GM12892 (cell line): Measurements from ENCODE around the gene LYSET.

Experiments used
- POLR2A ChIP-seq: IDR thresholded peaks from 2 replicates; pipeline ENCODE4 v1.6.1; 2011; ENCODE audit warnings: low read depth, low read length, control low read depth
- POLR2AphosphoS5 ChIP-seq: IDR thresholded peaks from 2 replicates; pipeline ENCODE4 v1.6.1; 2011; ENCODE audit warnings: low read depth, low read length, control low read depth
- TAF1 ChIP-seq: IDR thresholded peaks from 2 replicates; pipeline ENCODE4 v1.6.1; 2011; ENCODE audit warnings: low read depth, mild to moderate bottlenecking, control low read depth, low read length, borderline replicate concordance

- TF ChIP-seq POLR2A, result no peak
- TF ChIP-seq POLR2AphosphoS5, result no peak
- TF ChIP-seq TAF1, result no peak
These were observed 11.1 kb upstream of the LYSET start for GRCh38 chr14:93173943-93174395.
